GF-D8 (cell line): ENCODE measurements around the gene NCCRP1.

Experiments
- DNase-seq: peaks from one replicate; lab custom pipeline; 2025; lab: John Stamatoyannopoulos, UW

The NCCRP1 gene

GRCh38 chr19:39180749-39181148 lies 16.0 kb upstream of the NCCRP1 start:
- no peak for DNase-seq

GRCh38 chr19:39181500-39182173 lies 15.1 kb upstream of the NCCRP1 start:
- DNase-seq = no peak

- no peak for DNase-seq
Observed at GRCh38 chr19:39182174-39182505, 14.6 kb upstream of the NCCRP1 start.

GRCh38 chr19:39183104-39183503 lies 13.7 kb upstream of the NCCRP1 start:
- DNase-seq = no peak

- DNase-seq = no peak
Observed at GRCh38 chr19:39186391-39186790, 10.4 kb upstream of the NCCRP1 start.

- DNase-seq = no peak
Observed at GRCh38 chr19:39187552-39187943, 9.2 kb upstream of the NCCRP1 start.

GRCh38 chr19:39188960-39189359 lies 7.8 kb upstream of the NCCRP1 start:
- DNase-seq = no peak

- no peak for DNase-seq
Observed at GRCh38 chr19:39190768-39191167, 6.0 kb upstream of the NCCRP1 start.

GRCh38 chr19:39192846-39193245 lies 3.9 kb upstream of the NCCRP1 start:
- DNase-seq = no peak

- no peak for DNase-seq
Observed at GRCh38 chr19:39193803-39194202, 3.0 kb upstream of the NCCRP1 start.

GRCh38 chr19:39194832-39195542 lies 1.8 kb upstream of the NCCRP1 start:
- no peak for DNase-seq

- no peak for DNase-seq
Observed at GRCh38 chr19:39195755-39196154, 1.0 kb upstream of the NCCRP1 start.

GRCh38 chr19:39196320-39196719 lies 444 bp upstream of the NCCRP1 start:
- DNase-seq = no peak

- no peak for DNase-seq
Observed at GRCh38 chr19:39197808-39198207, 1.0 kb downstream of the NCCRP1 start.

GRCh38 chr19:39199025-39199424 lies 2.3 kb downstream of the NCCRP1 start:
- no peak for DNase-seq

GRCh38 chr19:39200066-39200802 lies 3.5 kb downstream of the NCCRP1 start:
- DNase-seq = no peak

GRCh38 chr19:39200803-39201115 lies 4.0 kb downstream of the NCCRP1 start:
- no peak for DNase-seq

GRCh38 chr19:39202998-39203355 lies 6.2 kb downstream of the NCCRP1 start:
- no peak for DNase-seq

GRCh38 chr19:39203372-39204341 lies 6.9 kb downstream of the NCCRP1 start, which contains the start of gene SYCN:
Gene SYCN, minus strand, starts transcription at chr19:39204263. Its CDS starts 9 bp downstream, at chr19:39204254.
- no peak for DNase-seq

GRCh38 chr19:39205449-39205764 lies 8.6 kb downstream of the NCCRP1 start:
- no peak for DNase-seq

- no peak for DNase-seq
Observed at GRCh38 chr19:39206122-39206521, 9.4 kb downstream of the NCCRP1 start.

GRCh38 chr19:39207293-39207836 lies 10.6 kb downstream of the NCCRP1 start:
- DNase-seq = no peak
